ENCODE results near the gene PABPN1L. TPM values are rescaled to one million over a fixed set of nuclear protein-coding genes. Genes with fewer than 3 reads are reported as not detected.

The PABPN1L gene
- total RNA-seq, 1 experiment from 2014 or later: not detected

GRCh38 chr16:88838566-88838965, 27.9 kb downstream of the PABPN1L start:
- no CpG with 5 or more reads among the region's 19 CpGs for WGBS (ENCODE audit: extremely low coverage, insufficient read length, low lambda C conversion rate)
- no peaks in the 10 kb centered on the region for H3K9me3 Mint-ChIP-seq

More at GRCh38 chr16:88838566-88838965, 27.9 kb downstream of the PABPN1L start:
- Histone ChIP-seq H4K8ac (replicated peaks; ENCODE audit: insufficient read length, low read depth, low read length) (no peak overlapping the region), H2BK120ac (ENCODE audit: low read depth, low read length, poor library complexity, severe bottlenecking) (no peak overlapping the region), H3K23me2 (ENCODE audit: insufficient read length, low read depth, low read length, poor library complexity, severe bottlenecking) (no peaks in the 10 kb centered on the region), H3K27ac (ENCODE audit: insufficient read length, low read depth, low read length) (no peak overlapping the region), H3K4me2 (ENCODE audit: insufficient read depth, insufficient read length, low read length) (no peak overlapping the region), H2BK5ac (ENCODE audit: insufficient read length, low read length) (no peak overlapping the region), H4K20me1 (ENCODE audit: control insufficient read depth, insufficient read depth, insufficient read length) (no peaks in the 10 kb centered on the region), H3K4ac (ENCODE audit: low read depth, low read length) (no peak overlapping the region), H3K9ac (ENCODE audit: extremely low read depth, insufficient read length, low read length) (no peak overlapping the region), H2AK5ac (ENCODE audit: insufficient read length, low read length) (no peak overlapping the region), H3K56ac (ENCODE audit: insufficient read length, low read depth, low read length) (no peak overlapping the region), H3K79me2 (ENCODE audit: insufficient read depth, low read length) (no peaks in the 10 kb centered on the region), H4K91ac (ENCODE audit: insufficient read length, low read depth, low read length) (no peak overlapping the region), H2AFZ (ENCODE audit: low read length) (no peak overlapping the region), H3K79me1 (ENCODE audit: insufficient read depth, low read depth, low read length, poor library complexity, severe bottlenecking) (no peaks in the 10 kb centered on the region), H3K4me1 (ENCODE audit: insufficient read depth, low read length) (no peaks in the 10 kb centered on the region), H2BK20ac (ENCODE audit: low read depth, low read length, poor library complexity, severe bottlenecking) (no peak overlapping the region), H2BK12ac (ENCODE audit: insufficient read length, low read depth, low read length) (no peak overlapping the region), H2BK15ac (ENCODE audit: low read depth, low read length) (no peak overlapping the region), H3K14ac (ENCODE audit: insufficient read depth, low read length) (no peak overlapping the region), H3K9me3 (ENCODE audit: control insufficient read depth, low read depth, low read length) (no peaks in the 10 kb centered on the region), H3K23ac (ENCODE audit: insufficient read length, low read depth, low read length) (no peak overlapping the region), H3T11ph (ENCODE audit: low read length) (no peak overlapping the region), H3K18ac (ENCODE audit: insufficient read length, low read depth, low read length) (no peak overlapping the region), H4K5ac (ENCODE audit: insufficient read length, low read depth, low read length) (no peak overlapping the region), H3K27me3 (ENCODE audit: insufficient read depth, low read length) (no peaks in the 10 kb centered on the region)
- H3K27me3 Mint-ChIP-seq (ENCODE audit: low read depth): no peaks in the 10 kb centered on the region
- TF ChIP-seq CTCF (conservative IDR thresholded peaks at IDR 0.05): no peak
- H3K27ac Mint-ChIP-seq: no peak overlapping the region
- DNase-seq: no peak
- H3K4me3 Mint-ChIP-seq: no peak overlapping the region
- H3K4me1 Mint-ChIP-seq: no peaks in the 10 kb centered on the region
- H3K36me3 Mint-ChIP-seq (ENCODE audit: insufficient read depth in 1 of 3, low read depth in 3 of 3): peaks cover 4 to 16% (median 13%) of the 10 kb centered on the region in 3 experiments; a peak in 6 of 7 replicates
